H9 (cell line): ENCODE results near the gene C16orf74. TPM values are rescaled to one million over a fixed set of nuclear protein-coding genes. Genes with fewer than 3 reads are reported as not detected.

ENCODE experiments used
- DNase-seq: peaks from one replicate; pipeline ENCODE4 v3.0.0-alpha.2; 2017
- H2AFZ ChIP-seq: one replicate; pipeline ENCODE4 v1.6.1; 2013; ENCODE audit warnings: mild to moderate bottlenecking, low read length, control low read depth, moderate library complexity
- H2AK5ac ChIP-seq: 2 replicates; pipeline ENCODE4 v1.6.1; 2013; ENCODE audit warnings: low read length, control low read depth, mixed read lengths; ENCODE audit not compliant: insufficient read length
- H2BK120ac ChIP-seq: one replicate; pipeline ENCODE4 v1.6.1; 2013; ENCODE audit warnings: low read depth, mild to moderate bottlenecking, low read length, control low read depth, inconsistent platforms; ENCODE audit not compliant: poor library complexity, severe bottlenecking
- H2BK12ac ChIP-seq: 2 replicates; pipeline ENCODE4 v1.6.1; 2013; ENCODE audit warnings: low read length, control low read depth, mixed read lengths, low read depth; ENCODE audit not compliant: insufficient read length
- H2BK15ac ChIP-seq: 2 replicates; pipeline ENCODE4 v1.6.1; 2013; ENCODE audit warnings: low read depth, low read length, control low read depth
- H2BK20ac ChIP-seq: one replicate; pipeline ENCODE4 v1.6.1; 2013; ENCODE audit warnings: low read depth, mild to moderate bottlenecking, low read length, control low read depth, inconsistent platforms; ENCODE audit not compliant: poor library complexity, severe bottlenecking
- H2BK5ac ChIP-seq: 2 replicates; pipeline ENCODE4 v1.6.1; 2013; ENCODE audit warnings: low read length, control low read depth, mixed read lengths; ENCODE audit not compliant: insufficient read length
- H3K14ac ChIP-seq: 2 replicates; pipeline ENCODE4 v1.6.1; 2013; ENCODE audit warnings: low read length, control low read depth; ENCODE audit not compliant: insufficient read depth
- H3K18ac ChIP-seq: 2 replicates; pipeline ENCODE4 v1.6.1; 2013; ENCODE audit warnings: low read depth, mild to moderate bottlenecking, mixed read lengths, low read length, control low read depth; ENCODE audit not compliant: insufficient read length
- H3K23ac ChIP-seq: 2 replicates; pipeline ENCODE4 v1.6.1; 2013; ENCODE audit warnings: low read length, control low read depth, mixed read lengths, low read depth; ENCODE audit not compliant: insufficient read length
- H3K23me2 ChIP-seq: 2 replicates; pipeline ENCODE4 v1.6.1; 2013; ENCODE audit warnings: low read depth, mild to moderate bottlenecking, mixed read lengths, low read length, control low read depth; ENCODE audit not compliant: insufficient read length, poor library complexity, severe bottlenecking
- H3K27ac ChIP-seq: 2 replicates; pipeline ENCODE4 v1.5.1; 2013; ENCODE audit warnings: low read length, control low read depth, mixed read lengths, low read depth; ENCODE audit not compliant: insufficient read length
- H3K27me3 ChIP-seq: 2 replicates; pipeline ENCODE4 v1.6.1; 2013; ENCODE audit warnings: low read length, control low read depth, inconsistent platforms; ENCODE audit not compliant: insufficient read depth
- H3K4ac ChIP-seq: 2 replicates; pipeline ENCODE4 v1.6.1; 2013; ENCODE audit warnings: low read depth, mild to moderate bottlenecking, control low read depth, inconsistent platforms, low read length, moderate library complexity
- H3K4me1 ChIP-seq: 2 replicates; pipeline ENCODE4 v1.6.1; 2013; ENCODE audit warnings: low read length, control low read depth, inconsistent platforms; ENCODE audit not compliant: insufficient read depth
- H3K4me2 ChIP-seq: 2 replicates; pipeline ENCODE4 v1.6.1; 2013; ENCODE audit warnings: low read length, control low read depth, mixed read lengths; ENCODE audit not compliant: insufficient read length, insufficient read depth
- H3K56ac ChIP-seq: 2 replicates; pipeline ENCODE4 v1.6.1; 2013; ENCODE audit warnings: low read depth, mild to moderate bottlenecking, mixed read lengths, low read length, control low read depth; ENCODE audit not compliant: insufficient read length
- H3K79me1 ChIP-seq: 2 replicates; pipeline ENCODE4 v1.6.1; 2013; ENCODE audit warnings: low read depth, mild to moderate bottlenecking, moderate library complexity, low read length, control low read depth, inconsistent platforms; ENCODE audit not compliant: insufficient read depth, poor library complexity, severe bottlenecking
- H3K79me2 ChIP-seq: 2 replicates; pipeline ENCODE4 v1.6.1; 2013; ENCODE audit warnings: low read length, control low read depth, inconsistent platforms; ENCODE audit not compliant: insufficient read depth
- H3K9ac ChIP-seq: 2 replicates; pipeline ENCODE4 v1.6.1; 2013; ENCODE audit warnings: low read length, control low read depth, mixed read lengths; ENCODE audit not compliant: insufficient read length; ENCODE audit errors: extremely low read depth
- H3K9me3 ChIP-seq: one replicate; pipeline ENCODE4 v1.6.1; 2013; ENCODE audit warnings: low read depth, low read length, inconsistent platforms; ENCODE audit not compliant: control insufficient read depth
- H3T11ph ChIP-seq: one replicate; pipeline ENCODE4 v1.6.1; 2013; ENCODE audit warnings: mild to moderate bottlenecking, low read length, control low read depth, inconsistent platforms
- H4K20me1 ChIP-seq: one replicate; pipeline ENCODE4 v1.6.1; 2013; ENCODE audit not compliant: control insufficient read depth, insufficient read length, insufficient read depth
- H4K5ac ChIP-seq: 2 replicates; pipeline ENCODE4 v1.6.1; 2013; ENCODE audit warnings: low read depth, mild to moderate bottlenecking, mixed read lengths, low read length, control low read depth; ENCODE audit not compliant: insufficient read length
- H4K8ac ChIP-seq: replicated peaks from 2 replicates; pipeline ENCODE4 v1.6.1; 2013; ENCODE audit warnings: low read length, control low read depth, mixed read lengths, low read depth; ENCODE audit not compliant: insufficient read length
- H4K91ac ChIP-seq: 2 replicates; pipeline ENCODE4 v1.6.1; 2013; ENCODE audit warnings: low read depth, mild to moderate bottlenecking, moderate library complexity, mixed read lengths, low read length, control low read depth; ENCODE audit not compliant: insufficient read length
- H3K27ac Mint-ChIP-seq, 3 experiments: 2 replicates in 2 of 3; 3 replicates in 1 of 3; pipeline ENCODE4 v1.8.0; 2020 to 2021; ENCODE audit warnings: mixed read lengths in 3 of 3, mild to moderate bottlenecking in 1 of 3, moderate library complexity in 1 of 3
- H3K27me3 Mint-ChIP-seq: 2 replicates; pipeline ENCODE4 v1.8.0; 2021; ENCODE audit warnings: low read depth, mild to moderate bottlenecking, moderate library complexity, mixed read lengths
- H3K36me3 Mint-ChIP-seq, 3 experiments: 2 replicates in 2 of 3; 3 replicates in 1 of 3; pipeline ENCODE4 v1.8.0; 2020 to 2021; ENCODE audit warnings: low read depth in 3 of 3, mixed read lengths in 3 of 3; ENCODE audit not compliant: insufficient read depth in 1 of 3
- H3K4me1 Mint-ChIP-seq, 2 experiments: 2 replicates each; pipeline ENCODE4 v1.8.0; 2020; ENCODE audit warnings: mixed read lengths in 2 of 2
- H3K4me3 Mint-ChIP-seq, 2 experiments: 2 replicates in 1 of 2; 3 replicates in 1 of 2; pipeline ENCODE4 v1.8.0; 2020 to 2021; ENCODE audit warnings: mild to moderate bottlenecking in 2 of 2, mixed read lengths in 2 of 2, moderate library complexity in 1 of 2
- H3K9me3 Mint-ChIP-seq, 2 experiments: 2 replicates in 1 of 2; 3 replicates in 1 of 2; pipeline ENCODE4 v1.8.0; 2020; ENCODE audit warnings: mild to moderate bottlenecking in 2 of 2, mixed read lengths in 2 of 2, moderate library complexity in 1 of 2
- WGBS: extraction: QIAGEN DNeasy Blood & Tissue Kit; methylation state at CpG from one replicate; pipeline ENCODE4 v1.1.7; 2013; ENCODE audit warnings: missing lambda C conversion rate, low lambda C conversion rate, mixed read lengths; ENCODE audit not compliant: insufficient read length; ENCODE audit errors: extremely low coverage; 5-methylcytosine and 5-hydroxymethylcytosine counted together
- total RNA-seq: library from RNA; stranded (reverse); gene quantifications from 2 replicates; pipeline ENCODE4 v1.2.1, GENCODE V29; 2021
- TF ChIP-seq, protein P1 (sequence below): fragments of 200-600 bp; sonication (generic); conservative IDR thresholded peaks from 3 replicates; pipeline ENCODE4 v1.8.0; 2021; ENCODE audit warnings: antibody characterized with exemption, mild to moderate bottlenecking

Gene C16orf74
- total RNA-seq, 1 experiment from 2014 or later: 5.6 TPM

DNA sequence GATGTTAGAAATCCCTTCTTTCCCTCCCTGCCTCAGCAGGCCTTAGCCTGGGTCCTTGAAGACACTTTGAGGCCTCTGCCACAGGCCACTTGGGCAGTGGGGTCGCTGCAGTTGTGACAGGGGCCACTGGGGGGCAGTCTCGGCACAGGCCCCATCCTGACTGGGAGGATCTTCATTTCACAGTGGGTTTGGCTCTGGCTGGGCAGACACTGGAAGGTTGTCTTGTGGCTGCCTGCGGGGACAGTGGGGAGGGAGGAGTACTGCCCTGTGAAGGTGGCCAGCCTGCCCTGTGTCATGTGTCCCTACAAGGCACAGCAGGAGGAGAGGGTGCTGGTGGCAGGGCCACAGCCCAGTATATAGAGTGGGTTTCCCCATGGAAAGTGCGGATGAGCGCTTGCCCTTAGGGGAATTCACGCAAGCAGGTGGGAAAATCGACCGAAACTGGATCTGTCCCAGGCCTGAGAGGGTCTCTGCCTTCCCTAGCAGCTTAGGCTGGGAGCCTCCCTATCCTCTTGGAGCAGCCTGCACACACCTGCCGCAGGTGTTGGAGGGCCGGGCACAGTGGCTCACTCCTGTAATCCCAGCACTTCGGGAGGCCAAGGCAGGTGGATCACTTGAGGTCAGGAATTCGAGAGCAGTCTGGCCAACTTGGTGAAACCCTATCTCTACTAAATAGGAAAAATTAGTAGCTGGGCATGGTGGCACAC, 90.9 kb downstream of the C16orf74 start:
- Histone ChIP-seq H3K14ac (no peak overlapping the region), H2BK12ac (no peak overlapping the region), H3K4me1 (no peaks in the 10 kb centered on the region), H3K79me2 (no peaks in the 10 kb centered on the region), H3K4me2 (no peak overlapping the region), H3K18ac (no peak overlapping the region), H3K56ac (no peak overlapping the region), H2BK15ac (no peak overlapping the region), H2AFZ (no peak overlapping the region), H4K20me1 (no peaks in the 10 kb centered on the region), H3T11ph (no peak overlapping the region), H4K91ac (no peak overlapping the region), H4K8ac (no peak overlapping the region), H2AK5ac (no peak overlapping the region), H3K9me3 (no peaks in the 10 kb centered on the region), H2BK5ac (no peak overlapping the region), H3K9ac (no peak overlapping the region), H4K5ac (no peak overlapping the region), H3K27ac (no peak overlapping the region), H3K4ac (no peak overlapping the region), H3K23ac (no peak overlapping the region), H3K79me1 (no peaks in the 10 kb centered on the region), H2BK20ac (no peak overlapping the region), H3K23me2 (no peaks in the 10 kb centered on the region), H2BK120ac (no peak overlapping the region), H3K27me3 (no peaks in the 10 kb centered on the region)
- Mint-ChIP-seq H3K9me3 (no peaks in the 10 kb centered on the region), H3K4me1 (peaks cover 4% of the 10 kb centered on the region in 2 experiments; a peak in 3 of 4 replicates), H3K27ac (peak overlapping the region; percentile 60 to 97 (median 84); a peak in 4 of 7 replicates), H3K4me3 (no peak overlapping the region), H3K27me3 (no peaks in the 10 kb centered on the region; the same call in 1 of the 2 replicates), H3K36me3 (peaks cover 57 to 93% (median 91%) of the 10 kb centered on the region in 3 experiments)
- no CpG with 5 or more reads among the region's 12 CpGs for WGBS
- DNase-seq: peak; percentile 85
- TF ChIP-seq, protein P1, sequence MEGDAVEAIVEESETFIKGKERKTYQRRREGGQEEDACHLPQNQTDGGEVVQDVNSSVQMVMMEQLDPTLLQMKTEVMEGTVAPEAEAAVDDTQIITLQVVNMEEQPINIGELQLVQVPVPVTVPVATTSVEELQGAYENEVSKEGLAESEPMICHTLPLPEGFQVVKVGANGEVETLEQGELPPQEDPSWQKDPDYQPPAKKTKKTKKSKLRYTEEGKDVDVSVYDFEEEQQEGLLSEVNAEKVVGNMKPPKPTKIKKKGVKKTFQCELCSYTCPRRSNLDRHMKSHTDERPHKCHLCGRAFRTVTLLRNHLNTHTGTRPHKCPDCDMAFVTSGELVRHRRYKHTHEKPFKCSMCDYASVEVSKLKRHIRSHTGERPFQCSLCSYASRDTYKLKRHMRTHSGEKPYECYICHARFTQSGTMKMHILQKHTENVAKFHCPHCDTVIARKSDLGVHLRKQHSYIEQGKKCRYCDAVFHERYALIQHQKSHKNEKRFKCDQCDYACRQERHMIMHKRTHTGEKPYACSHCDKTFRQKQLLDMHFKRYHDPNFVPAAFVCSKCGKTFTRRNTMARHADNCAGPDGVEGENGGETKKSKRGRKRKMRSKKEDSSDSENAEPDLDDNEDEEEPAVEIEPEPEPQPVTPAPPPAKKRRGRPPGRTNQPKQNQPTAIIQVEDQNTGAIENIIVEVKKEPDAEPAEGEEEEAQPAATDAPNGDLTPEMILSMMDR: peak; percentile 97
